OCI-LY1 (cell line): ENCODE measurements around the gene LCT.
"Not testable (repeated sequence)": the region's sequence is repeated elsewhere in the genome, so short reads cannot be mapped to it uniquely, and the experiment has no call there.

Experiments used
- H2AFZ ChIP-seq: fragments of 200-600 bp; sonication (generic), shearing (Covaris generic); 2 replicates; pipeline ENCODE4 v1.6.0; 2014; ENCODE audit warnings: antibody characterized with exemption, mild to moderate bottlenecking, low read length
- H3F3A ChIP-seq: fragments of 200-600 bp; sonication (generic), shearing (Covaris generic); 2 replicates; pipeline ENCODE4 v1.6.0; 2014; ENCODE audit warnings: mild to moderate bottlenecking, antibody characterized with exemption, low read length, moderate library complexity; ENCODE audit not compliant: insufficient read depth
- H3K27ac ChIP-seq: fragments of 200-600 bp; sonication (generic); 2 replicates; pipeline ENCODE4 v1.5.1; 2014; ENCODE audit warnings: low read length, mixed run types, mild to moderate bottlenecking, low read depth; ENCODE audit not compliant: poor library complexity, severe bottlenecking
- H3K27me3 ChIP-seq: fragments of 200-600 bp; sonication (generic); 2 replicates; pipeline ENCODE4 v1.6.0; 2014; ENCODE audit warnings: antibody characterized with exemption, mild to moderate bottlenecking, low read length, moderate library complexity; ENCODE audit not compliant: insufficient read depth
- H3K36me3 ChIP-seq: fragments of 200-600 bp; sonication (generic); 2 replicates; pipeline ENCODE4 v1.6.1; 2014; ENCODE audit warnings: mild to moderate bottlenecking, antibody characterized with exemption, low read length, moderate library complexity, mixed read lengths; ENCODE audit not compliant: insufficient read depth
- H3K4me1 ChIP-seq: fragments of 200-600 bp; sonication (generic); 2 replicates; pipeline ENCODE4 v1.5.1; 2014; ENCODE audit warnings: mild to moderate bottlenecking, low read length, moderate library complexity; ENCODE audit not compliant: insufficient read depth, severe bottlenecking
- H3K4me2 ChIP-seq: fragments of 200-600 bp; sonication (generic), shearing (Covaris generic); 2 replicates; pipeline ENCODE4 v1.6.1; 2014; ENCODE audit warnings: low read length
- H3K4me3 ChIP-seq: fragments of 200-600 bp; sonication (generic); 2 replicates; pipeline ENCODE4 v1.5.1; 2014; ENCODE audit warnings: low read length, low read depth, mild to moderate bottlenecking, mixed read lengths; ENCODE audit not compliant: poor library complexity, severe bottlenecking
- H3K79me2 ChIP-seq: fragments of 200-600 bp; shearing (Covaris generic); 2 replicates; pipeline ENCODE4 v1.6.1; 2016; ENCODE audit warnings: mixed run types, low read length, mixed read lengths; ENCODE audit not compliant: insufficient read depth
- H3K9ac ChIP-seq: fragments of 200-600 bp; sonication (generic), shearing (Covaris generic); 2 replicates; pipeline ENCODE4 v1.6.1; 2014; ENCODE audit warnings: mild to moderate bottlenecking, low read length, mixed read lengths
- H3K9me2 ChIP-seq: fragments of 200-600 bp; sonication (generic), shearing (Covaris generic); 2 replicates; pipeline ENCODE4 v1.6.1; 2014; ENCODE audit warnings: low read depth, mild to moderate bottlenecking, low read length, mixed read lengths
- H3K9me3 ChIP-seq: fragments of 200-600 bp; shearing (Covaris generic); 2 replicates; pipeline ENCODE4 v1.6.1; 2014; ENCODE audit warnings: low read length, mixed read lengths
- H4K20me1 ChIP-seq: fragments of 200-600 bp; sonication (generic), shearing (Covaris generic); 2 replicates; pipeline ENCODE4 v1.6.0; 2016; ENCODE audit warnings: mild to moderate bottlenecking, low read length; ENCODE audit not compliant: insufficient read depth
- EZH2 ChIP-seq: fragments of 200-600 bp; sonication (generic), shearing (Covaris generic); IDR thresholded peaks from 2 replicates; pipeline ENCODE4 v1.8.0; 2017; ENCODE audit warnings: borderline replicate concordance, mixed run types, mild to moderate bottlenecking, antibody characterized with exemption, low read length, moderate library complexity, mixed read lengths
- TF ChIP-seq, protein P1 (sequence below): fragments of 200-600 bp; sonication (generic), shearing (Covaris generic); IDR thresholded peaks from 2 replicates; pipeline ENCODE4 v1.5.1; 2017; ENCODE audit warnings: mild to moderate bottlenecking, antibody characterized with exemption, low read length, moderate library complexity, mixed read lengths

The LCT gene

DNA sequence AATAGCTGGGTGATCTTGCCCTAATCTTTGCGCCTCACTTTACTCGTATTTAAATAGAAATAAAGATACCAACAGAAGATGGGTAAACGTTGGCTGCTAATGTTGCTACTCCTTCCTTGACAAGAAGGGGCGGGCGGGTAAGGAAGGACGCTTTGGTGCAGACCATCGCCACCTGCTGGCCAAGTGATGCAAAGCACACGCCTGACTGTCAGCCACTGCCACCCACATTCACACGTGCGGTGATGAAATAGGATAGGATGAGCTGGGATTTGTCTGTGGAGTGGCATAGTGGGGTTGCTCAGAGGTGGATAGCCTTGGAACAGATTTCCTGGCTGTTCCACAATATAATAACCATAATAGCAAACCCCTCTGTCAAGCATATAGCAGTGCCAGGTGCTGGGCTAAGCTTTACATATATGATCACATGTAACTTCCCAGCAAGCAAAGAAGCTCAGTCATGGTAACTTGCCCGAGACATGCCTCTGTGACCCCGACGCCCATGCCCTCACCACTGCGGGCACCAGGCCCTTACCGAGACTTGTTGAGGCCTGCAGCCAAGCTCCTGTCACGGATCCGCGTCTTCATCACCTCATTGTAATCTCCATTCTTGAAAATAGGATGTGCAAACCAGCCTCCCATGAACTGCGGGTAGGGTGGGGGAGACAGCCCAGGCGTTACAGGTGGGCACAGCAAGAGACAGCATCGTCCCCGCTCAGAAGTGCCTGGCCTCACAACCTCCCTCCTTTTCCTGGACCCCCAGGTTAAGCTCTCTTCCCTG, 39.3 kb downstream of the LCT start:
- Histone ChIP-seq H3K4me3 (peak overlapping the region; percentile 6), H4K20me1 (no peaks in the 10 kb centered on the region), H3K36me3 (peaks cover 10% of the 10 kb centered on the region; the same call in 1 of the 2 replicates), H3K9me2 (no peaks in the 10 kb centered on the region), H3K4me2 (peak overlapping the region; percentile 10), H2AFZ (peak overlapping the region; percentile 96), H3K4me1 (peaks cover 43% of the 10 kb centered on the region), H3K27me3 (no peaks in the 10 kb centered on the region), H3K27ac (peak overlapping the region; percentile 75), H3K79me2 (no peaks in the 10 kb centered on the region), H3F3A (no peaks in the 10 kb centered on the region), H3K9me3 (0 out of 2 replicates have a peak, but pooled peaks cover 11% of the 10 kb centered on the region), H3K9ac (peak overlapping the region; percentile 37)
- no peak for TF ChIP-seq EZH2
- TF ChIP-seq, protein P1, sequence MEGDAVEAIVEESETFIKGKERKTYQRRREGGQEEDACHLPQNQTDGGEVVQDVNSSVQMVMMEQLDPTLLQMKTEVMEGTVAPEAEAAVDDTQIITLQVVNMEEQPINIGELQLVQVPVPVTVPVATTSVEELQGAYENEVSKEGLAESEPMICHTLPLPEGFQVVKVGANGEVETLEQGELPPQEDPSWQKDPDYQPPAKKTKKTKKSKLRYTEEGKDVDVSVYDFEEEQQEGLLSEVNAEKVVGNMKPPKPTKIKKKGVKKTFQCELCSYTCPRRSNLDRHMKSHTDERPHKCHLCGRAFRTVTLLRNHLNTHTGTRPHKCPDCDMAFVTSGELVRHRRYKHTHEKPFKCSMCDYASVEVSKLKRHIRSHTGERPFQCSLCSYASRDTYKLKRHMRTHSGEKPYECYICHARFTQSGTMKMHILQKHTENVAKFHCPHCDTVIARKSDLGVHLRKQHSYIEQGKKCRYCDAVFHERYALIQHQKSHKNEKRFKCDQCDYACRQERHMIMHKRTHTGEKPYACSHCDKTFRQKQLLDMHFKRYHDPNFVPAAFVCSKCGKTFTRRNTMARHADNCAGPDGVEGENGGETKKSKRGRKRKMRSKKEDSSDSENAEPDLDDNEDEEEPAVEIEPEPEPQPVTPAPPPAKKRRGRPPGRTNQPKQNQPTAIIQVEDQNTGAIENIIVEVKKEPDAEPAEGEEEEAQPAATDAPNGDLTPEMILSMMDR: peak; percentile 97

DNA sequence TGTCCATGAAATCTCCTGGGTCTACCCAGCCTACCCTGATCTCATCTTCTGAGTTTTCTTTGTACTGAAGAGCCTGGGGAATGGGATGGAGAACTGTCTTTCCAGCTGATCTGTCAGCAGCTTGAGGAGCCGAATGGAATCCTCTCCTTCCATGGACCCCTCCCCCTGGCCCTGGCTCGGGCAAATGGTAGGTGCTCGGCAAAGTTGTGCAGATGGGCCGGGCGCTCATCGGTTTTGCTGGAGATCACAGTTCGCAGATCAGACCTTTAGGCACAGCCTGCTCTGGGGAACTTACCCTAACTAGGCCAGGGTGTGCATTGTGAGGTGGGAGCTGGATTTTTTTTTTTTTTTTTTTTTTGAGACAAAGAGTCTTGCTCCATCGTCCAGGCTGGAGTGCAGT, 40.4 kb downstream of the LCT start:
- TF ChIP-seq EZH2: no peak
- TF ChIP-seq, protein P1: no peak
- no peak overlapping the region for H3K4me2 ChIP-seq
- H3K4me3 ChIP-seq: no peak overlapping the region
- H3K79me2 ChIP-seq: no peaks in the 10 kb centered on the region
- H3F3A ChIP-seq: no peaks in the 10 kb centered on the region
- 0 out of 2 replicates have a peak, but pooled peaks cover under 1% of the 10 kb centered on the region for H3K36me3 ChIP-seq
- peak overlapping the region; percentile 6 for H3K27ac ChIP-seq
- H3K27me3 ChIP-seq: no peaks in the 10 kb centered on the region
- peaks cover 51% of the 10 kb centered on the region for H3K4me1 ChIP-seq
- no peaks in the 10 kb centered on the region for H4K20me1 ChIP-seq
- 0 out of 2 replicates have a peak, but pooled peaks cover 6% of the 10 kb centered on the region for H3K9me3 ChIP-seq
- H2AFZ ChIP-seq: no peak overlapping the region
- H3K9ac ChIP-seq: no peak overlapping the region
- H3K9me2 ChIP-seq: no peaks in the 10 kb centered on the region

DNA sequence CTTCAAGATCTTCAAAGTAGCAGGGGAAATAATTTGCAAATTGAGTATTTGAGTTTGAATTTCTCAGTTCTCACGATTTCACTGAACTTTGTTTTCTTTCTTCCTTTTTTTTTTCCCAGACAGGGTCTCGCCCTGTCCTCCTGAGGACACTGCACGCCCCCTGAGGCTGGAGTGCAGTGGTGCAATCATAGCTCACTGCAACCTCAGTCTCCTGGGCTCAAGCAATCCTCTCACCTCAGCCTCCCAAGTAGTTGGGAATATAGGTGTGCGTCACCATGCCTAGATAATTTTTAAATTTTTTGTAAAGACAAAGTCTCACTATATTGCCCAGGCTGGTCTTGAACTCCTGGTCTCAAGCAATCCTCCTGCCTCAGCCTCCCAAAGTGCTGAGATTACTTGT, 41.3 kb downstream of the LCT start:
- TF ChIP-seq, protein P1: peak; percentile 16; the same call in 1 of the 2 replicates
- peaks cover 51% of the 10 kb centered on the region for H3K4me1 ChIP-seq
- H3F3A ChIP-seq, H4K20me1 ChIP-seq, H3K27ac ChIP-seq, H3K36me3 ChIP-seq, H3K9me3 ChIP-seq, H3K27me3 ChIP-seq, H3K4me3 ChIP-seq, H3K79me2 ChIP-seq, H3K9ac ChIP-seq, H3K4me2 ChIP-seq, H3K9me2 ChIP-seq, H2AFZ ChIP-seq: not testable (repeated sequence)
